ENCODE results near the gene ATAT1.

- TF ChIP-seq CTCF (IDR thresholded peaks at IDR 0.05; ENCODE audit: low read depth, low read length), result no peak
- TF ChIP-seq, protein P1, sequence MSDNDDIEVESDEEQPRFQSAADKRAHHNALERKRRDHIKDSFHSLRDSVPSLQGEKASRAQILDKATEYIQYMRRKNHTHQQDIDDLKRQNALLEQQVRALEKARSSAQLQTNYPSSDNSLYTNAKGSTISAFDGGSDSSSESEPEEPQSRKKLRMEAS (IDR thresholded peaks at IDR 0.05; ENCODE audit: low read depth, low read length), result no peak
Observed at GRCh38 chr6:30592287-30592686, 34.4 kb upstream of the ATAT1 start.
